ENCODE measurements around the gene CABP7.
"Not testable (repeated sequence)": the region's sequence is repeated elsewhere in the genome, so short reads cannot be mapped to it uniquely, and the experiment has no call there.

Gene CABP7

DNA sequence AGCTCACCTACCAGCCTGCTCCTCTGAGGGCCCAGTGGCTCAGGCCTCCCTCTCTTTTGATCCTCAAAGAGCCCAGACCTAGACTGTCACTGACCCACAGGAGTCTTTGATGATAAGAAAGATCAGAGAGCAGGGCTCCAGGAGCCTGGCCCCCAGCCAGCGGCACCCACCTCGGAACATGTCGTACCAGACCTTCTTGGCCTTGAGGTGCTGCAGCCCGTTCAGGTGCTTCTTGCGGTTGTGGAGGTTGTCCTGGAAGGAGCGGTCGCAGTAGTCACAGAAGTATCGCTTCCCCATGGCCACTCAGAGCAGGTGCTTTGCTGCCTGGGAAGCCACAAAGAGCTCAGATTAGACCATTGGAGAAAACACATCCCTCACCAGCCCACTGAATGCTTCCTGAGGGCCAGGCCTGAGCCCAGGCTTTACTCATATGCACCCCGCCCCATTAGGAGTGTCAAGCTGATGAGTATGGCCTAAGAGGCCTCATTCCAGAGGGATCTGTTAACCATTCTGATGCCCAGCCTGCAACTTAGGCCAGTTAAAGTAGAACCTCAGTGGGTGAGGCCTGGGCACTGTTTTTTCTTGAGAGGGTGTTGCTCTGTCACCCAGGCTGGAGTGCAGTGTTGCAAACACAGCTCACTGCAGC, 28.6 kb downstream of the CABP7 start:
- H3K4me3 ChIP-seq (ENCODE audit: low read depth, low read length) = no peak overlapping the region
- TF ChIP-seq, protein P1, sequence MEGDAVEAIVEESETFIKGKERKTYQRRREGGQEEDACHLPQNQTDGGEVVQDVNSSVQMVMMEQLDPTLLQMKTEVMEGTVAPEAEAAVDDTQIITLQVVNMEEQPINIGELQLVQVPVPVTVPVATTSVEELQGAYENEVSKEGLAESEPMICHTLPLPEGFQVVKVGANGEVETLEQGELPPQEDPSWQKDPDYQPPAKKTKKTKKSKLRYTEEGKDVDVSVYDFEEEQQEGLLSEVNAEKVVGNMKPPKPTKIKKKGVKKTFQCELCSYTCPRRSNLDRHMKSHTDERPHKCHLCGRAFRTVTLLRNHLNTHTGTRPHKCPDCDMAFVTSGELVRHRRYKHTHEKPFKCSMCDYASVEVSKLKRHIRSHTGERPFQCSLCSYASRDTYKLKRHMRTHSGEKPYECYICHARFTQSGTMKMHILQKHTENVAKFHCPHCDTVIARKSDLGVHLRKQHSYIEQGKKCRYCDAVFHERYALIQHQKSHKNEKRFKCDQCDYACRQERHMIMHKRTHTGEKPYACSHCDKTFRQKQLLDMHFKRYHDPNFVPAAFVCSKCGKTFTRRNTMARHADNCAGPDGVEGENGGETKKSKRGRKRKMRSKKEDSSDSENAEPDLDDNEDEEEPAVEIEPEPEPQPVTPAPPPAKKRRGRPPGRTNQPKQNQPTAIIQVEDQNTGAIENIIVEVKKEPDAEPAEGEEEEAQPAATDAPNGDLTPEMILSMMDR (IDR thresholded peaks at IDR 0.05; ENCODE audit: borderline replicate concordance, insufficient read depth, low read depth, low read length) = no peak

DNA sequence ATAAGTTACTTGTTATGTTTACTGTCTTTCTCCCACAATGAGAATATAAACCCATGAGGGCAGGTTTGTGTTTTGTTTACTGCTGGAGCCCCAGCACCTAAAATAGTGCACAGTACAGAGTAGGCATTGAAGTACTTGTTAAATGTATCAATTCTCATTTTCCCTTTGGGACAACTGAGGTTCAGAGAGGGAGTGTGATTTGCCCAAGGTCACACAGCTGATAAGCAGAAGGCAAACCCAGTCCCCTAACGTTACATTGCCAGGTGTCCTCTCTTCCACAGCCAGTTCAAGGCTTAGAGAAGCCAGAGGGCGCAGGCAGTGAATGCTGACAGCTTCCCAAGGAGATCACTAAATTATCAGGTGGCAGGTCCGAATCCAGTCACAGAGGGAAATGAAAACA, 30.2 kb downstream of the CABP7 start:
- TF ChIP-seq, protein P1 (IDR thresholded peaks at IDR 0.05; ENCODE audit: borderline replicate concordance, insufficient read depth, low read depth, low read length) = no peak
- H3K4me3 ChIP-seq (ENCODE audit: low read depth, low read length) = no peak overlapping the region

DNA sequence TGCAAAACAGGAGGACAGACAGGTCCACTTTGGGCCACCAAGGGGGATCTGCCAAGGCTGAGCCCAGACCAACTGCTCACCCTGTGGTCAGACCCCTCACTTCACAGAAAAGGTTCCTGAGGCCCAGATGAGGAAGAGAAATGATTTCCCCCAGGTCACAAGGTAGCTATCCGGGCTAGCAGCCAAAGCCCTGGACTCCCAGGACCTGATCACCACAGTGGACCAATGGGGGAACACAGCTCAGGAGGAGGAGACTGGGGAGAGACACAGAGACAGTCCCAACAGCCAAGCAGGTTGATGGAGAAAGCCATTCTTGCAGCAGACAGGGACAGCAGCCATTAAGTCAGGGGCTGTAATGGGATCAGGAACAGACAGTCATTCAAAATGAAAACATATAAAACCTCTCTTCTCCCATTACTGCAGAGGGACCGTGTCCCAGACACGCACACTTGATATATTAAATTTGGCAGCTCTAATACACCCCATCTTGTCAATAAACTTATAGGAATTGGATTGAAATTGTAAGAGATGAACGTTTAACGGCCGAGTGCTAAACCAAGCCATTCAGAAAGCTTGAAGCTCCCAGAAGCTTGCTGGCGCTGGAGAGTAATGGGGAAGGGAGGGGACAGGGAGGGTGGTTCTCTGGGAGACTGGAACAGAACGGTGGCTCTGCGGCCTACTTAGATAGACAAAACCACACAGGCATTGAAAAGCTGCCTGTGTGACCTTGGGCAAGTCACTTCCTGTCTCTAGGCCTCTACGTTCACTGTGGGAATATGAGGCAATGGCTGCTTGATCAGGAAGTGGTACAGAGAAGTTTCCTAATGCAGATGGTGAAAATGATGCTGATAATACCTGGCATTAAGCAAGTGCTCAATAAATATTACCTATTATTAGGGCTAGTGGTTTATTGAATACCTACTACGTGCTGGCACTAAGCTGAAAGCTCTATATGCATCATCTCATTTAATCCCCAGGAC, 31.0 kb downstream of the CABP7 start:
- no peak overlapping the region for H3K4me3 ChIP-seq (ENCODE audit: low read depth, low read length)
- TF ChIP-seq, protein P1 (IDR thresholded peaks at IDR 0.05; ENCODE audit: borderline replicate concordance, insufficient read depth, low read depth, low read length) = no peak

DNA sequence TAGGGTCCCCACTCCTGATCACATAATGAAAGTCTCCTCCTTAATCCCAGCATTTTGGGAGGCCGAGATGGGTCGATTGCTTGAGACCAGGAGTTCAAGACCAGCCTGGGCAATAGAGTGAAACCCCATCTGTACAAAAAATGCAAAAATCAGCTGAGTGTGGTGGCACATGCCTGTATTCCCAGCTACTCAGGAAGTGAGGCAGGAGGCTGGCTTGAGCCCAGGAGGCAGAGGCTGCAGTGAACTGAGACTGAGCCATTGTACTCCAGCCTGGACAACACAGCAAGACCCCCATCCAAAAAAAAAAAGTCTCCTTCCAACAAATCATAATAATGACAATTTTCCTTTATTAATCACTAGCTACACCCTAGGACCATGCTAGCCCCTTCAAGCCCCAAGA, 31.9 kb downstream of the CABP7 start:
- TF ChIP-seq, protein P1 (IDR thresholded peaks at IDR 0.05; ENCODE audit: borderline replicate concordance, insufficient read depth, low read depth, low read length) = no peak
- no peak overlapping the region for H3K4me3 ChIP-seq (ENCODE audit: low read depth, low read length)

DNA sequence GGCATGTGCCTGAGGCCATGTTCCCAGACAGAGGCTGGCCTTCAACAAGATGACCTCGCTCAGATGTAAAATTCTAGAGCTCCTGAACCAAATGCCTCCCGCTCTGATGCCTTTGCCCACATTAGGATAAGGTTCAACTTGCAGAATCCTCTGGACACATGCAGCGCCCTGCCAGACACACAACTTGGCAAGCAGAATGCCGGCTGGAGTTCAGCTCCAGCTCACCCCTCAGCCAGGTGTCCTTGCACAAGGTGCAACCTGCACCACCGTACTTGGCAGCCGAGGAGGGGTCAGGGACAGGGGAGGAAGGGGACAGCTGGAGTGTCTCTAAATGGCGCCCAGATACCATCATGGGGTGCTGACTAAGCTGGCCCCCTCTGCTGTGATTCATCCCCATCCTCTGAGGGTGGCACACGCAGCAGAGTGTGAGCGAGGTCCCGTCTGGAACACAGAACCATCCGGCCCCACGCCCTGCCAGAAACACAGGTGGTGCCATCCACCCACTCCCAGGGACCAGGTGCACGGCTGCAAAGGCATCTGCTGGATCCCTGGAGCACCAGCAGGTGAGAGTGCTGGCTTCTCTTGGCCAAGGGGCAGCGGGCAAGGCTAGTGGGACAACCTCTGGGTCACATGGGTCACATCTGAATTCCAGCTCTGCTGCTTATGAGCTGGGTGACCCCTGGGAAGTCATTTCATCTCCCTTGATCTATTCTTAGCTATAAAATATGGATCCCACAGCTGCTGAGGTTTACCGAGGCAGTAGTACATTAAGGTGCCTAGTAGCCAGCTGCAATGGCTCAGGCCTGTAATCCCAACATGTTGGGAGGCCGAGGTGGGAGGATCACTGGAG, 34.2 kb downstream of the CABP7 start:
- TF ChIP-seq, protein P1 (IDR thresholded peaks at IDR 0.05; ENCODE audit: borderline replicate concordance, insufficient read depth, low read depth, low read length) = no peak
- no peak overlapping the region for H3K4me3 ChIP-seq (ENCODE audit: low read depth, low read length)

DNA sequence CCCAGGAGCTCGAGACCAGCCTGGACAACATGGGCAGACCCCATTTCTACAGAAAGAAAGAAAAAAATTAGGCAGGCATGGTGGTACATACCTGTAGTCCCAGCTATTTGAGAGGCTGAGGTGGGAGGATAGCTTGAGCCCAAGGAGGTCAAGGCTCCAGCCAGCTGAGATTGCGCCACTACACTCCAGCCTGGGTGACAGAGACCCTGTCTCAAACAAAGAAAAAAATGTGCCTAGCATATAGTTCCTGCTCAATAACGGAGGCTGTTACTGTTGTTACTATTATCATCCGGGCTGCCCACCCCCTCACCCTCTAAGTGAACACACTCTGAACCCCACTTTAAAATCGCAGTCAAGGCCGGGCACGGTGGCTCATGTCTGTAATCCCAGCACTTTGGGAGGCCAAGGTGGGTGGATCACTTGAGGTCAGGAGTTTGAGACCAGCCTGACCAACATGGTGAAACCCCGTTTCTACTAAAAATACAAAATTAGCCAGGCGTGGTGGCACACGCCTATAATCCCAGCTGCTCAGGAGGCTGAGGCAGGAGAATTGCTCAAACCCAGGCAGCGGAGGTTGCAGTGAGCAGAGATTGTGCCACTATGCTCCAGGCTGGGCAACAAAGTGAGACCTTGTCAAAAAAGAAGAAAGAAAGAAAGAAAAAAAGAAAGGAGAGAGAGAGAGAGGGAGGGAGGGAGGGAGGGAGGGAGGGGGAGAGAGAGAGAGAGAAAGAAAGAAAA, 35.0 kb downstream of the CABP7 start:
- H3K4me3 ChIP-seq (ENCODE audit: low read depth, low read length) = not testable (repeated sequence)
